Activated CD4-positive, alpha-beta T cell treated with anti-CD3 and anti-CD28 coated beads, Interleukin-10, Interleukin-2, amounts not matched to agents 100 ng/mL and 50 ng/mL, durations not matched to agents 16 hours and 8 hours (primary cell): ENCODE results near the gene IPO13.

Experiments used
- DNase-seq: peaks from one replicate; pipeline ENCODE4 v3.0.0-alpha.2; 2020

Gene IPO13

DNA sequence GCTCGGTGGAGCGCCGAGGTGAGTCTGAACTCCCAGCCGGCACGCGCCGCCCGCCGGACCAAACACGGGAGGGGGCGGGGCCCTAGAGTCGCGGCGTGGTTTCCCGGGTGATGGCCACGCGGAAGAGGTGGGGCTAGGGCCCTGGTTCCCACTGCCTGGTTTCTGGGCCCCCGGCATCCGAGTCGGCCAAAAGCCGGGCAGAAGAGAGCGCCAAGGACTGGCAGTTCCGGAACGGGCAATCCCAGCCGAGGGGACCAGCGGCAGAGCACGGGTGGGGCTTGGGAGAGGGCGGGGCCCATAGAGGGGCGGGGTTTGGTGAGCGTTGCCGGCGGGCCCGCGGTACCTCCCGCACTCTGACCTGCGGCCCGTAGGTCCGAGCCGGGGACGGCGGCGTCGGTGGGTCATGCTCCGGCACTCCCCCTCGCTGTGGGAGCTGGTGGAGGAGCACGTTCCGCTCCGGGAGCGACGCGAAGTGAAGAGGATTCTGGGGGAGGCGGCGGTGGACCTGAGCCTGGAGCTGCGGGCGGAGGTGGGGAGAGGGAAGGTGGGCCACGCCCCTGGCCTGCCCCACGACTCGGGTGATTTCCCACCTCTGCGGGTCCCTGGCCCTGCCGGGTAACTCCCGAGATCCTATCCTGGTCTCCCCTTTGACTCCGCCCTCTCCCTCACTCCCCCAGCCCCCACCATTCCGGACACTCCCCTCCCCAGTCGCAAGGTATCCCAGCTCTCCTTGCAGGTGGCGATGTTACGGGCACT lies 44.9 kb downstream of the IPO13 start, which contains the start of gene CCDC24:
TSS of gene CCDC24 (plus strand) at position 124 of the 756 bp plus-strand sequence. CDS start at position 404, 280 bp downstream.
- DNase-seq = peak; percentile 86

DNA sequence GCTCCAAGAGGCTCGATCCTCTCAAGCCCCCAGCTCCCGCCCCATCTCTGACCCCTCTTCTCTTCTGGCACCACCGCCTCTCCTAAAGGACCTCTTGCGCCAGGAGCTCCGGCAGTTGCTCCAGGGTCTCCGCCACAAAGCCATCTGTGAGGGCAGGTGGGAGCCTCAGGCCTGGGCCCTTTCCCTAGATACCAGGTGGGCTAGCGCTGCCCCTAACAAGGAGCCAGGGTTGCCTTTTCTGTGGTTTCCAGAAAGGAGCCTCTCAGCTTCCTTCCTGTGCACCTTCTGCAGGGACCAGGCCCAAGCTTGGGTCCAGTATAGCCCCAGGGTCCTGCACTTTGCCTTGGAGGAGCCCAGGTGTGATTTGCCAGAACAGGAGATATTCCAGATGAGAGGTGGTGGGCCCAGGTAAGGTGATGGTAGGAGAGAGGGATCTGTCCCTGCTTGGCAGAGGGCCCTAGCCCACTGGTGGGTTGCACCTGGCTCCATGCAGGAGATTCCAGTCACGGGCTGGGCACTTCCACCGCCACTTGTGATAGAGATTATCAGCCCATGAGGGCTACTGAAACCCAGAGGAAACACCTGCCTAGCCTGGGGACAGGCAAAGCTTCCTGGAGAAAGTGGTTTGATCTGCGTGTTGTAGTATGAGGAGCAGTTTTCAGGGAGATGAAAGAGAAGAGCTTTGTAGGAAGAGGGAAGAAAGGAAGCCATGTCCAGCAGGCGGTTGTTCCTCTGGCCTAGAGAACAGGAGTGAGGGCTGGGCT lies 45.7 kb downstream of the IPO13 start:
- no peak for DNase-seq

DNA sequence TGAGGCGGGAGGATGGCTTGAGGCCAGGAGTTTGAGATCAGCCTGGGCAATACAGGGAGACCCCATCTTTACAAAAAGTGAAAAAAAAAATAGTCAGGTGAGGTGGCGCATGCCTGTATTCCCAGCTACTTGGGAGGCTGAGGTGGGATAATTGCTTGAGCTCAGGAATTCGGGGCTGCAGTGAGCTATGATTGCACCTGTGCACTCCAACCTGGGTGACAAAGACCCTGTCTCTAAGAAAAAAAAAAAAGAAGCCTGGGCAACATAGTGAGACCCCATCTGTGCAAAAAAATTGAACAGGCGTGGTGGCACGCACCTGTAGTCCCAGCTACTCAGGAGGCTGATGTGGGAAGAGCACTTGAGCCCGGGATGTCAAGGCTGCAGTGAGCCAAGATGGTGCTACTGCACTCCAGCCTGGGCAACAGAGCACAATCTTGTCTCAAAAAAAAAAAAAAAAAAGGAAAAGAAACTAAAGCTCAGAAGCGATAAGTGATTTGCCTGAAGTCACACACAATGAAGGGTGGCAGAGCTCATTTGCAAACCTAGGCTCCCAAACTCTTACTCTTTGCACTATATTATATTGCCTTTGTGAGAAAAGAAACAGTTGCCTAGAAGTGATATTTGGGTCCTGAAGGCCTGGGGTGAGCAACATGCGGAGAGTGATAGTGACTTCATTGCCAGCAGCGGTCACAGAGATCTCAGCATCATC lies 46.6 kb downstream of the IPO13 start:
- DNase-seq = no peak

DNA sequence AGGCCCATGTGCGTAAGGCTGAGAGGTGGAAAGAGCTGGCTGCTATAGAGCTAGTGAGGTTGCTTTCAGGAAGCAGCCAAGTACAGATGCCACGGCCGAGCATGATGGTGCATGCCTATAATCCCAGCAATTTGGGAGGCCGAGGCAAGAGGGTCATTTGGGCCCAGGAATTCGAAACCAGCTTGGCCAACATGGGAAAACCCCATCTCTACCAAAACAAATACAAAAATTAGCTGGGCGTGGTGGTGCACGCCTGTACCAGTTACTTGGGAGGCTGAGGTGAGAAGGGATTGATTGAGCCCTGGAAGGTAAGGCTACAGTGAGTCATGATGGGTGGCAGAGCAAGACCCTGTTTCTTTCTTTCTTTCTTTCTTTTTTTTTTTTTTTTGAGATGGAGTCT lies 47.3 kb downstream of the IPO13 start:
- no peak for DNase-seq

DNA sequence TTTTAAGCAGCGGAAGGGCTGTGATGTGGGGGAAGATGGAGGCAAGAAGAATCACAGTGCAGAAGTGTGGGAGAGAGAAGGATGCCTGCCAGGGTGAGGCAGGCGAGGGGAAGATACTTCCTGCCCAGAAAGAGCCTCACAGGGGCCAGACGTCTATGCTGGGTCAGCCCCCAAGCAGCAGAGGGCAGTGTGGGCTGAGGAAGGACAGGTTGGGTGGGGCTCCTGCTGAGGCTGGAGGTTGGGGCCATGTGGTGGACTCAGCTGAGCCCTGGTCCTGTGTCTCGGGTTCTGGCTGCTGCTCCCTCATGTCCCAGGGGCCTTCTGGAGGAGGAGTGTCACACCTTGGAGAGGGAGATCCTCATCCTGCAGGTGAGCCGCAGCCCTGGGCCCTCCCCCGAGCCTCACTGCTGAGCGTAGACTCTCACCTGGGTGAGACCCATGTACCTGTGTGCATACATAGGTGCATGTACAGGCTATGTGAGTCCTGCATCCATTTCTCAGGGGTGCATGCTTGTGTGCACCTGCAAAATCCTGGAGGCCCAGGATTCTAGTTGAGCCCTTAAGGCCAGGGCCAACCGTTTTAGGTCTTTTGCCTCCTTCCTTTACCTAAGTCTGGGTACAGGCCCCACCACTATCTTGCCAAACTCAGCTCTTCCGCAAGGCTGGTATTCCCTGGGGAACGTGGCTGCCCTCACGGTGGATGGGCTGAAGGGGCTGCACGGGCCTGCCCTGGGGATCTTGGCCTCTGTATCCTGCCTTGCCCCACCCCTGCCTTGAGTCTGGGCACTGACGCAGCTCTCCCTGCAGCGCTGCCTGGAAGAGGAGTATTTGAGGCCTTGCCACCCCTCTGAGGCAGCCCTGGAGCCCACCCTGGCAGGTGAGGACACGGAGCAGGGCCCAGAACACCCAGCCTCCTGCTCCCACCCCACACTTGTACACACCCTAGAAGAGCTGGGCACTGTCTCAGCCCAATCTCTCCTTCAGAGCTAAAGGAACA lies 48.3 kb downstream of the IPO13 start:
- peak; percentile 30 for DNase-seq

DNA sequence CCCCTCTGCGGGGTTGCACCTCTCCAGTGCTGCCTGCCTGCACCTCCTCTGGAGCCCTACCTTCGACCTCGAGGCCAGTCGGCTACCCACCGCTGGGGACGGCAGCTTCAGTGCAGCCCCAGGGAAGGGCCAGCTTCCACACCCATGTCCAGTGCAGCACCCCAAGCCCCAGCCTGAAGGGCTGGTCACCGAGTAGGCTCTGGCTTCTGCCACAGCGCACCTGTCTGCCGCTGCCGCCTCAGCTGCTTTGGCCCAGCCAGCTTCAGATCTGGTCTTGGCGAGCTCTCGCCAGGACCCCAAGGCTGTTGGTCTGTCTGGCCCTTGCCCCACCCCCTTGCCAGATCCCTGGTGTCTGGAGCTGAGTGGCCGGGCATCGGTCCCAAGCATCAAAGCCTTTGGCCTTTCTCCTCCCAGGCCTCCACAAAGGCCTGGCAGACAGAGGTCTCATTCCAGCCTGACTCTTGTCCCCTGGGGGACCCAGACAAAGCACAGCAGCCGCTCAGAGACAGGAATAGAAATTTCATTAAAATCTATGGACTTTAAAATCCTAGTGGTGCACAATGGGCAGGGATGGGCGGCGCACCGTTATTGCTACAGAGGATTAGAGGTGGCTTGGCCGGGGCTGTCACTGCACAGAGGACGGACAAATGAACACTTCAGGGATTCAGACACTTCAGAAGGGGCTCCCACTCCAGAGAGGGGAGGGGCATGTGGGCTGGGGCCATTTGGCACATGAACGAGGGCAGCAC lies 49.4 kb downstream of the IPO13 start:
- DNase-seq = no peak

DNA sequence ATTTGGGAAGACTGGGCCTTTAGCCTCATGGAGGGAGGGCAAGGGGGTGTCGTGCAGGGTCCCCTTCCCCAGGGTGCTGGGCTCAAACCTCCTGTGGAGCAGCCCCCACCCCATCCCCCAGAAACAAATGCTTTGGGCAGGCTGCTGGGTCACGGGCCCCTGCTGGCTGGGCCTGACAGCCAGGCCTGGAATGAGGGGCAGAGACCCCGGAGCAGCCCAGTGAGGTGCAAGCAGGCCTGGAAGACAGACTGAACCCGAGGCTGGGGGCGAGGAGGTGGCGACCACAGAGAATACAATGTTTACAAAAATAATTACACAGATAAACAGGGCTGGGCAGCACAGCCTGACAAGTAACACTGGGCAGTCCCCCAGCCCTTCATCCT lies 50.0 kb downstream of the IPO13 start:
- DNase-seq = no peak

DNA sequence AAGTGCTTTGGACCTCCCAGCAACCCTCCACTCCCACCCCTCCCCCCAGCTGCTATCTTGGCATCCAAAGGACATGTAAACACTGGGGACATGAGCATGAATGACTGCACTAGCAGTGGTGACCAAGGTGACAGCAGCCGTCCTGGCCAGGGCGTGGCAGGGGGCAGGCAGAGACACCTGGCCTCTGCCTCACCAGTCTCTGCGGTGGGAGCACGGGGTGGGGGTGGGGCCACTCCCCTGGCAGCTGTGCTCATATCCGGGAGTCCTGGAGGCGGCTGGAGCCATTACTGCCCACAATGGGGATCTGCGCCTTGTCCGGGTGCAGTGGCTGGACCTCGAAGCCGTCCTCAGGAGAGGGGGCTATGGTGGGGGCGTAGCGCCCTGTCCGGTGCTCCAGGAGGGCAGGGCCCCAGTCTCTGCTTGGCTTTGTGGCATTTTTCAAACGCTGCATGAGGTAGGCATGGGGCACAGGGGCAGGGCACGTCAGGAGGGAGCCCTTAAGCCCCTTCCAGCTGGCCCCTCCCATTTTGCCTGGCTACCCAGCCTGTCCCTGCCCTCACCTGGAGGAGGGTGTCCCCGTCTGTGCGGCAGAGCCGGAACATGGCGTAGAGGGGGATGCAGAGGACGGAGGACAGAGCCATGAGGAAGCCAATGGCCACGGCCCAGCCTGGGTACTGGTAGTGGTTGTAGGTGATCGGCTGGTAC lies 50.7 kb downstream of the IPO13 start:
- no peak for DNase-seq

DNA sequence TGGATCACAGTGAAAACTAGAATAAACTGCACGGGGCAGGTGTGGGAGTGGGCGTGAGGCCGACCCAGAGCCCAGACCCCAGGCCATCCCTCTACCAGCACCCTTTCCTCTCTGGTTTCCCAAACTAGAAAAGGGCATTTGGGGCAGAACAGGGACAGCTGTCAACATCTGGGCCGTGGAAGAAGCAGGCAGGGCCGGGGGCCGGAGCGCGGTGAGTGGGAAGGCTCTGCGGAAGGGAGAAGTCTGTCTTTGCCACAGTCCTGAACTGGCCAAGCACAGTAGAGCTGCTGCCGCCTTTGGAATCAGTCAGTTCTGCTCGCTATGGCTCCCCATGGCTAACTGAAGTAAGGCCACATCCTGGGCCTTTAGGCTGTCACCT lies 51.2 kb downstream of the IPO13 start:
- DNase-seq = no peak

DNA sequence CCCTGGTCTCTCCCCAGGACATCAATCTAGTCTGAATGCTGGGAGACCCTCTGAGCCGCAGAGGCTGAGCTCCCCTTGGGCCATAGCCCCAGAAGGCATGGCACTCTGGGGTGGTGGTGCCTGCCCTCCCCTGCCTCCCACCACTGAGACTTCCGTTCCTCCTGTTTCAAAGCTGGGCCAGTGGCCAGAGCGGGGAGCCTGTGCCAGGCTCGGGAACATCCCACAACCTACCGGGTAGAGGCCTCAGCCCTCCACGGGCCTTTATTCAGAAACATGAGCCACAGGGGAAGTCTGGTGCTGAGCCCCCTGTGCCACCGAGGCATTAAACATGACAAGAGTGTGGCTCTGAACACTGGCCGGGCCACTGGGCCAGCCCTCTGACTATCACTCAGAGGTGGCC lies 52.7 kb downstream of the IPO13 start:
- no peak for DNase-seq

DNA sequence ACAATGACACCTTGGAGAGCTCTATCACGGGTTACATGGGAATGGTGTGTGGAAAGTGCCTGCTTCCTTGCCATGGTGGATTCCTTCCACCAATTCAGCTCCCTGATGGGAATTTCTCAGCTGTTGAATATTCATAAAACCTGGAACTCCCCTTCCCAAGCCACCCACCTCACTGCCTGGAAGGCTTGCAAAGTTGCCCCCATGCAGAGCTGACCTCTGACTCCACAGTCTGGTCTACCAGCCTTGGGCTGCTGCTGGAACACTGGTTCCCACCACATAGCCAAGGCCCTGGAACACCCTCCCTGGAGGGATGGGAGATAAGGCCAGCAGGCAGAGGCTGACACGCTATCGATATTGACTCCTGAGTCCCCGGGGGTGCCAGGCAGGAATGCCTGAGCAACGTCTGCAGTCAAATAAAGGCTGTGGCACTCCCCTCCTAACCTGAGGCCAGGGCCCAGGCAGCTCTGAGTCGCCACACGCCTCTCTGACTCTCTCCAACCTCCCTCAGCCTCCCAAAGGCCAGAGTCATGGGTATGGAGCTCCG lies 53.4 kb downstream of the IPO13 start:
- no peak for DNase-seq

DNA sequence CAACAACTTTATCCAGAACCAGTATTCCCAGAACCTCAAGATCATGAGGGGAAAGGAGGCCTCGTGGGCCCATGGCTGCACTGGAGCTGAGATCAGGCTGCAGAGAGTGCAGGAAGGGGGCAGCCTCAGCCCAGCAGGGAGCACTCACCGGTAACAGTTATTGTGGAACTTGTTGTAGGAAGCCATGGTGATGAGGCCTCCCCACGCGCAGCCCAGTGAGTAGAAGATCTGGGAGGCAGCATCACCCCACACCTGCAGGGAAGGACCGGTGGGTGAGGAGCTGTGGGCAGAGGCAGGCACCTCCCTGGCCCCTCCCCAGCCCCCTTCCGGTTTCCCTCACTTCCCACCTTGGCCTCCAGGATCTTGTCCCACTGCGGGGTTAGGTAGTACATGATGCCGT lies 55.4 kb downstream of the IPO13 start:
- DNase-seq = no peak

DNA sequence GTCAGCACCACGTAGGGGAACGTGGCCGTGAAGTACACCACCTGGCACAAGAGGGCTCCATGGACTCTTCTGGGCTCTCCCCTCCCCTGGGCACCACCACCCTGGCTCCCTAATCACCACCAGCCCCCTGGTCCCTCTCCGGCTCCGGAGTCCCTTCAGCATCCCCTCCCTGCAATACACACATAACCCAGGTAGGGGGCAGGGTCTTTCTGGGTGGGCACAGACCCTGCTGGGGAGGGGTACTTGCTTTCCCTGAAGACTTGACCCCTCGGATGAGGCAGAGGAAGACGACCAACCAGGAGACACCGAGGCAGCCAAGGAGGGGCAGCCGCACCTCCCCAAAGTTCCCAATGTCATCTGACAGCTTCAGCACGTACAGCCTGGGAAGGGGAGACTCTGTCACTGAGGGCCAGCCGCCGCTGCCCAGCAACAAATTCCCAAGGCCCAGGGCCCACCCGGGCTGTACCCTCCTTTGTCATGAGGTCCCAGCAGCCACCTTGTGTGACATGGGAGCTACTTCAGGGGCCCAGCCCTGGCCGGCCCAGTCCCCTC lies 55.9 kb downstream of the IPO13 start:
- no peak for DNase-seq

DNA sequence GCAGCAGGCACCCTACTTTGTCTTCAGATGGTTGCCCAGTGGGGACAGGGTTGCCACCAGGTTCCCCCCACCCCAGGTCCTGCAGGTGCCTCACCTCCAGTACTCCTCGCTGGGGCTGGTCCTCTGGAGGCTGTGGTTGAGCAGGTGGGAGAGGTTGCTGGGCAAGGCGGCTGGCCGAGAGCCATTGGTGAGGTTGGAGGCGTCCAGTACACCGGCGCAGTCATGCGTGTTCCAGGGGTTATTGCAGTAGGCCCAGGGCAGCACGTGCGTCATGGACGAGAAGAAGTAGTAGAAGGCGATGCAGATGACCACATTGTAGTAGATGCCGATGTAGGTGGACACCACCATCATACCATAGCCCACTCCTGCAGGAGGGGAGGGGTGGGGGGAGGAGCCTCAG lies 61.5 kb downstream of the IPO13 start:
- DNase-seq = no peak

DNA sequence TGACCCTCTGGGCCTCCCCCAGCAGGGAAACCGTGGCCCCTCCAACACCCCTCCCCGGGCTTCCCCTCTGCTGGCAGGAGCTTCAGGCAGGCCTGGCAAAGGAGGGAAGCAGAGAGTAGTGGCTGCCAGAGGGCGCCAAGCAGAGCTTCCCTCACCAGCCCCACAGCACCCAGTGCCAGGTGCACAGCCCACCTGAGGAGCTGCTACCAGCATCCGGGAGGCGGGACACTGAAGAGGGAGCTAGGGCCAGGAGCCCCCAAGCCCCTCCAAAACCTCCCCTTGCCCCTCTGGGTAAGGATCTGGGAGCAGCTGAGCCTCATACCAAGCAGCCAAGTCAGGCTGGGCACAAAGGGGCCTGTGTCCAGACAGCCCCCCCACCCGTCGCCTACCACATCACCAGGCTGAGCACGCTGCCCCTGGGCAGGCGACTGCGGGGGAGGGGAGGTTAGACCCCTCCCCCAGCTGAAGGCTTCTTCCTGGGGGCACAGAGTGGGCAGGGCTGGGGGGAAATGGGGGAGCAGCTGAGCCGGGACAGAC lies 64.3 kb downstream of the IPO13 start:
- DNase-seq = no peak

DNA sequence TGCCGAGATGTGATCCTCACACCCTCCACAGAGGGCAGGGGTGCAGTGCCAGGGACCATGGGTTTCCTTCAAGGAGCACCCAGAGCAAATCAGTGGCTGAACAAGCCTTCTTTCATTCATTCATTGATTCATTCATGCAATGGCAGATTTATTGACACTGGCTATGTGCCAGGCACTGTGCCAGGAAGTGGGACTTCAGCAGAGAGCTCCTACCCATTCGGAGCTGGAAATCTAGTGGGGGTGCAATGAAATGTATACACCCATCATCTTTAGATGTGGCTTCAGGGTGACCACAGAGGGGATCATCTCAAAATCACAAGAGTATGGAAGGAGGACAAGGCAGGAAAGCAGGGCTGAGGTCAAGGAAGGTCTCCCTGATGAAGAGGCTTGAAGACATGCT lies 65.7 kb downstream of the IPO13 start:
- no peak for DNase-seq

DNA sequence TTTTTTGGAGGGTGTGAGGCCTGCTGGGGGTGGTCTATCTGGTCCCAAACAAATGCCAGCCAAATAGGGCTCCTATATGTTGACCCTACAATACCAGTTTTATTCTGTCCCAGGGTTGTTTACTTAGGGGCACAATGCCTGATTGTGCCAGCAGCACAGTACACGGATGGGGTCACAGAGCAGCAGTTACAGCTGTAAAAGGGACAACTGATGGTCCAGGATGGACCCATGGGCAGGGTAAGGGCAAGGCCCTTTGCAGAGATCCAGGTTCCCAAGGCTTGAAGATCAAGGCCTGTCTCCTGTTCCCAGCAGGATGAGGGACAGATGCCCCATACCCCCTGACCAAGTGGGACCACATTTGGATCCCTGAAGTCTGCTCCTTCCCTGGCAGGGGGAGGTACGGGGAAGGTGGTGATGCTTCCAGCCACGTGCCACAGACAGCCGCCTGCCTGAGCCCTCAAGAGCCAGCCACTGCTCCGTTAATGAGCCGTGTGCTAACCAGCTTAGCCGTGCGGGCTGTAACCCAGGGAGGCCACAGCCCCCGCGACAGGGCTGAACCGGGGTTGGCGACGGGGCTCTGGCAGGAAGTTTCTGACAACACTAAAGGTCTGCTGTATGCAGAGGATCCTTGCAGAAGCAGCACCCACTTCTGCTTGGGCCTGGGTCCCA lies 66.3 kb downstream of the IPO13 start:
- no peak for DNase-seq

DNA sequence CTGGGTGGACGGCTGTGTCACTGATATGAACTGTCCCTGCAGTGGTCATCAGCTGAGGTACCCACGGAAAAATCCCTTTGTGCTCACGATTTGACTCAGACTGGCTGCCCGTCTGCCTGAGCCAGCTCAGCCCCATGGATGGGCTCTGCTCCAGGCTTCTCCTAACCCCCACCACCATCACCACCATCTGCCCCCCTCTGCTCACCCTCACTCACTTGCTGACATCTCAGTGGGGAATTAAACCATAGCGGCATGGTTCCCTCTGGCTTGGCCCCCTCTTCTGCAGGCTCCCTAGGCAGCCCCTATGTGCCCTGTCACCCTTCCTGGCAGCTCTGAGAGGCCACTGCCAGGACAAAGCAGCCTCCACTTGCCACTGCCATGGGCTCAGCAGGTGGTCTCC lies 67.2 kb downstream of the IPO13 start:
- no peak for DNase-seq

DNA sequence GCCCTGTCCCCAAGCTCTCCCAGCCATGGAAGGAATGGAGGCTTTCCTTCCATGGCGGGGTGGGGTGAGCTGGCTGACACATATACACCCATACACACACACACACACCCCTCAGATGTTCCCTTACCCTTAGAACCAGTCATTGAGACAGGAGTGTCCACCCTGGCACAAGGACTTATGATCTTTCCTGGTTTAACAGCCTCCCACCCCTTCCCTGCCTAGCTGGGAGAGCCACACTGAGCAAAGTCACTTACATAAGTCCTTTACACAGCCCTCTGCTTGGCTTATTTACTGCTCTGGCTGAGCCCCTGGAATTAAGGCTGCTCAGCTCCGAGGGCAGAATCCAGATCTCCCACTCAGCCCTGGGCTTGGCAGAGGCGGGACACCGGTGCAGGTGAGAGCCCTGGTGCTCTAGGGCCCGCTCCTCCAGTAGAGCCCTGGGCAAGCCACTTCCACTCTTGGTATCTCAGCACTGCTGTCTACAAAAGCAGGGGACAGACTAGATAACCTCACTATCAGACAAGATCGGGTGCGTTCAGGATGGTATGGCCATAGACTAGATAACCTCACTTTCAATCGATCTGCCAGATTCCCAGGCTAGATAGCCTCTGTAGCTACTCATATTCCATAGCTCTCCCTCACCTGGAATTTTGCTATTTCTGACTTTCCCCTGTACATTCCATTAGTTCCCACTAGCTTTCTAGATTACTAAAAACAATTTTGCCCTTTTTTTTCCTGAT lies 67.8 kb downstream of the IPO13 start:
- DNase-seq = no peak
